LNCaP clone FGC (cell line): ENCODE data around the gene SLC20A1.
A peak's percentile ranks its signal among the peaks of the same experiment; 100 is the strongest.
"Not testable (repeated sequence)": the region's sequence is repeated elsewhere in the genome, so short reads cannot be mapped to it uniquely, and the experiment has no call there.

Experiments used
- DNase-seq: peaks from one replicate; pipeline ENCODE4 v3.0.0-alpha.2; 2011; ENCODE audit warnings: low read depth
- H3K4me3 ChIP-seq: 2 replicates; pipeline ENCODE4 v1.5.1; 2011; ENCODE audit warnings: mild to moderate bottlenecking, low read depth, low read length, control low read depth
- TF ChIP-seq, protein P1 (sequence below): IDR thresholded peaks from 2 replicates; pipeline ENCODE4 v1.5.1; 2012; ENCODE audit warnings: mild to moderate bottlenecking; ENCODE audit not compliant: control insufficient read depth, insufficient read depth; ENCODE audit errors: extremely low read depth

Gene SLC20A1

DNA sequence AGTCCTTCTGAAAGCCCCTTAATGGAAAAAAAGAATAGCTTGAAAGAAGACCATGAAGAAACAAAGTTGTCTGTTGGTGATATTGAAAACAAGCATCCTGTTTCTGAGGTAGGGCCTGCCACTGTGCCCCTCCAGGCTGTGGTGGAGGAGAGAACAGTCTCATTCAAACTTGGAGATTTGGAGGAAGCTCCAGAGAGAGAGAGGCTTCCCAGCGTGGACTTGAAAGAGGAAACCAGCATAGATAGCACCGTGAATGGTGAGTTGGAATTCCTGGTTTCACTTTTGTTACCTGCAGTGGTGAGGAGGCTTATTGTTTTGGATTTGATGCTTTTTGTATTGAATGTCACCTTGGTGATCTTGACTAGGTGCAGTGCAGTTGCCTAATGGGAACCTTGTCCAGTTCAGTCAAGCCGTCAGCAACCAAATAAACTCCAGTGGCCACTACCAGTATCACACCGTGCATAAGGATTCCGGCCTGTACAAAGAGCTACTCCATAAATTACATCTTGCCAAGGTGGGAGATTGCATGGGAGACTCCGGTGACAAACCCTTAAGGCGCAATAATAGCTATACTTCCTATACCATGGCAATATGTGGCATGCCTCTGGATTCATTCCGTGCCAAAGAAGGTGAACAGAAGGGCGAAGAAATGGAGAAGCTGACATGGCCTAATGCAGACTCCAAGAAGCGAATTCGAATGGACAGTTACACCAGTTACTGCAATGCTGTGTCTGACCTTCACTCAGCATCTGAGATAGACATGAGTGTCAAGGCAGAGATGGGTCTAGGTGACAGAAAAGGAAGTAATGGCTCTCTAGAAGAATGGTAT is 13.3 kb downstream of the SLC20A1 start:
- no peak overlapping the region for H3K4me3 ChIP-seq
- TF ChIP-seq, protein P1, sequence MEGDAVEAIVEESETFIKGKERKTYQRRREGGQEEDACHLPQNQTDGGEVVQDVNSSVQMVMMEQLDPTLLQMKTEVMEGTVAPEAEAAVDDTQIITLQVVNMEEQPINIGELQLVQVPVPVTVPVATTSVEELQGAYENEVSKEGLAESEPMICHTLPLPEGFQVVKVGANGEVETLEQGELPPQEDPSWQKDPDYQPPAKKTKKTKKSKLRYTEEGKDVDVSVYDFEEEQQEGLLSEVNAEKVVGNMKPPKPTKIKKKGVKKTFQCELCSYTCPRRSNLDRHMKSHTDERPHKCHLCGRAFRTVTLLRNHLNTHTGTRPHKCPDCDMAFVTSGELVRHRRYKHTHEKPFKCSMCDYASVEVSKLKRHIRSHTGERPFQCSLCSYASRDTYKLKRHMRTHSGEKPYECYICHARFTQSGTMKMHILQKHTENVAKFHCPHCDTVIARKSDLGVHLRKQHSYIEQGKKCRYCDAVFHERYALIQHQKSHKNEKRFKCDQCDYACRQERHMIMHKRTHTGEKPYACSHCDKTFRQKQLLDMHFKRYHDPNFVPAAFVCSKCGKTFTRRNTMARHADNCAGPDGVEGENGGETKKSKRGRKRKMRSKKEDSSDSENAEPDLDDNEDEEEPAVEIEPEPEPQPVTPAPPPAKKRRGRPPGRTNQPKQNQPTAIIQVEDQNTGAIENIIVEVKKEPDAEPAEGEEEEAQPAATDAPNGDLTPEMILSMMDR = no peak
- no peak for DNase-seq

DNA sequence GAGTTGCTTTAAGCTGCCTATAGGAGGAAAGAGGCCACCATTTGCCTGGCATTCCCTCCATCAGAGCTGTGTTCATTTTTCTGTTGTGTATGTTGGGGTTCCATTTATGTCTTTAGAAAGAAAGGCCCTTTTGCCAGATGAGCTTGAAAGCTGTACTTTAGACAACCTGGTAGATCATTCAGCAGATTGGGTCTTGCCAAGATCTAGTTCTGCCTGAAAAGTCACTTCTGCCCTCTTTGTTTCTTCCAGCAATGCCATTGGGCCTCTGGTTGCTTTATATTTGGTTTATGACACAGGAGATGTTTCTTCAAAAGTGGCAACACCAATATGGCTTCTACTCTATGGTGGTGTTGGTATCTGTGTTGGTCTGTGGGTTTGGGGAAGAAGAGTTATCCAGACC is 14.4 kb downstream of the SLC20A1 start:
- TF ChIP-seq, protein P1 = no peak
- no peak overlapping the region for H3K4me3 ChIP-seq
- DNase-seq = peak; percentile 33

DNA sequence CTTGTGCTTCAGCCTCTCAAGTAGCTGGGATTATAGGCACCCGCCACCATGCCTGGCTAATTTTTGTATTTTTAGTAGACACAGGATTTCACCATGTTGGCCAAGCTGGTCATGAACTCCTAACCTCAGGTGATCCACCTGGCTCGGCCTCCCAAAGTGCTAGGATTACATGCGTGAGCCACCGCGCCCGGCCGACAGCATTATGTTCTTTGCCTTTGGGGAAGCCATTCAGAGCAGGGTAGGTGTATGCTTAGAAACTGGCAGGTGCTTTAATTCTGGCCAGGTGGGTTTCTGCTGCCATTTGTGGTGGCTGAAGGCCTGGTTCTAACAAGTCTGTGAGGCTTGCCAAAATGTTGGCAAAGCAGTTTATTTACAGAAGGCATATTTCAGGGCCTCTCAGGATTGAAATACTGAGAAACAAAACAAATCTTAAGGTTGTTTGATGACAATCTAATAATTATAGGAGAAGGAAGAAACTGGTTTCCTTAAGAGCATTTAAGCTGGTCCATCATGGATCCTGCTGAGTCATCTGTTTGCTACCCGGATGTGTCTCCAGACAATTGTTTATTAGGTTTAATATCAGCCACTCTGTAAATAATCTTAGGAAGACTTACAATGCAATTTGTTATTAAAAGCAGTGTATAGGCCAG is 16.0 kb downstream of the SLC20A1 start:
- TF ChIP-seq, protein P1 = no peak
- DNase-seq = peak; percentile 97
- no peak overlapping the region for H3K4me3 ChIP-seq

DNA sequence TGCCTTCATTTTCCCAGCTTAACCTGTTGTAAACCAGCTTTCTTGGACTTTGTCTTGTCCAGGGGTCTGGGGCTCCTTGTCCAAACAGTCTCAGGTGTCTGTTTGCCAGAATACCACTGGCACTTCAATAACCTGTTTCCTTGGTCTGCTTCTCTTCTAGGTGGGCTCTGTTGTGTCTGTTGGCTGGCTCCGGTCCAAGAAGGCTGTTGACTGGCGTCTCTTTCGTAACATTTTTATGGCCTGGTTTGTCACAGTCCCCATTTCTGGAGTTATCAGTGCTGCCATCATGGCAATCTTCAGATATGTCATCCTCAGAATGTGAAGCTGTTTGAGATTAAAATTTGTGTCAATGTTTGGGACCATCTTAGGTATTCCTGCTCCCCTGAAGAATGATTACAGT is 17.0 kb downstream of the SLC20A1 start:
- no peak for DNase-seq
- no peak overlapping the region for H3K4me3 ChIP-seq
- TF ChIP-seq, protein P1 = no peak

GRCh38 chr2:112664689-112665088 is 18.9 kb downstream of the SLC20A1 start:
- TF ChIP-seq, protein P1 = no peak
- H3K4me3 ChIP-seq = no peak overlapping the region
- DNase-seq = no peak

- no peak for DNase-seq
- no peak overlapping the region for H3K4me3 ChIP-seq
- TF ChIP-seq, protein P1 = no peak
Measured at GRCh38 chr2:112665113-112665780, 19.5 kb downstream of the SLC20A1 start.

- H3K4me3 ChIP-seq = no peak overlapping the region
- TF ChIP-seq, protein P1 = no peak
- no peak for DNase-seq
Measured at GRCh38 chr2:112666761-112667122, 21.0 kb downstream of the SLC20A1 start.

DNA sequence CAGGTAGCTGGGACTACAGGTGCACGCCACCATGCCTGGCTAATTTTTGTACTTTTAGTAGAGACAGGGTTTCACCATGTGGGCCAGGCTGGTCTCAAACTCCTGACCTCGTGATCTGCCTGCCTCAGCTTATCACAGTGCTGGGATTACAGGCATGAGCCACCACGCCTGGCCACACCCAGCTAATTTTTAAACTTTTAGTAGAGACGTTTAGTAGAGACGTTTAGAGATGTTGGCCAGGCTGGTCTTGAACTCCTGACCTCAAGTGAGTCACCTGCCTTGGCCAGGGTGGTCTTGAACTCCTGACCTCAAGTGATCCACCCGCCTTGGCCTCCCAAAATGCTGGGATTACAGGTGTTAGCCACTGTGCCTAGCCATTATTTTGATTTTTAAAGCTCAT is 21.8 kb downstream of the SLC20A1 start:
- not testable (repeated sequence) for DNase-seq, H3K4me3 ChIP-seq
